ENCODE results near the gene KBTBD8.

- TF ChIP-seq ZFP30 (CRISPR knock-in tag; IDR thresholded peaks at IDR 0.05) (no peak), ZNF70 (CRISPR knock-in tag; IDR thresholded peaks at IDR 0.05) (no peak), CSRNP3 (CRISPR knock-in tag; IDR thresholded peaks at IDR 0.05) (no peak), POU6F1 (CRISPR knock-in tag; IDR thresholded peaks at IDR 0.05; ENCODE audit: borderline replicate concordance, low read depth) (no peak), ZNF565 (CRISPR knock-in tag; conservative IDR thresholded peaks at IDR 0.05; ENCODE audit: low read depth) (no peak), PATZ1 (CRISPR knock-in tag; IDR thresholded peaks at IDR 0.05; ENCODE audit: borderline replicate concordance) (no peak), ARNTL (CRISPR knock-in tag; IDR thresholded peaks at IDR 0.05; ENCODE audit: borderline replicate concordance, low read depth) (no peak), SNAI2 (CRISPR knock-in tag; IDR thresholded peaks at IDR 0.05) (no peak), TSHZ2 (CRISPR knock-in tag; IDR thresholded peaks at IDR 0.05) (no peak), ESRRG (CRISPR knock-in tag; IDR thresholded peaks at IDR 0.05) (no peak), ZFP3 (CRISPR knock-in tag; IDR thresholded peaks at IDR 0.05) (no peak), GLIS3 (CRISPR knock-in tag; IDR thresholded peaks at IDR 0.05) (no peak), OSR1 (CRISPR knock-in tag; IDR thresholded peaks at IDR 0.05) (no peak)
Observed at GRCh38 chr3:67016522-67017080, 18.5 kb downstream of the KBTBD8 start.

Data from SK-N-SH treated with all-trans-retinoic acid at 6 μM for 48 hours (cell line).